Neural progenitor cell (in vitro differentiated cells): ENCODE measurements around the gene SPATA6L.

Experiments
- CTCF ChIP-seq: fragments of 200-600 bp; sonication (generic); IDR thresholded peaks from 2 replicates; pipeline ENCODE4 v1.5.1; 2017; ENCODE audit warnings: antibody characterized with exemption, mild to moderate bottlenecking
- EZH2 ChIP-seq: fragments of 200-600 bp; sonication (generic); IDR thresholded peaks from 2 replicates; pipeline ENCODE4 v1.6.1; 2017; ENCODE audit warnings: antibody characterized with exemption, mild to moderate bottlenecking, moderate library complexity

GRCh38 chr9:4691795-4692194 is 25.5 kb upstream of the SPATA6L start:
- TF ChIP-seq CTCF, result no peak
- TF ChIP-seq EZH2, result no peak
